ENCODE results near the gene METTL8.

METTL8 gene

GRCh38 chr2:171441470-171441869, 7.7 kb upstream of the METTL8 start:
- peaks cover under 1% of the 10 kb centered on the region; the same call in 1 of the 2 replicates for H3K9me3 ChIP-seq (ENCODE audit: insufficient read depth, low read length)
- H3K36me3 ChIP-seq (ENCODE audit: insufficient read depth, insufficient read length, low read length) = peaks cover 78% of the 10 kb centered on the region

GRCh38 chr2:171436307-171436706, 2.5 kb upstream of the METTL8 start:
- no peak for DNase-seq (ENCODE audit: low read depth, low spot score)
- Histone ChIP-seq H3K4me1 (ENCODE audit: insufficient read depth, insufficient read length) (peaks cover 2% of the 10 kb centered on the region), H3K36me3 (ENCODE audit: insufficient read depth, insufficient read length, low read length) (peaks cover 61% of the 10 kb centered on the region), H3K9ac (ENCODE audit: insufficient read length, low read depth) (no peak overlapping the region), H3K27me3 (ENCODE audit: insufficient read depth, insufficient read length) (no peaks in the 10 kb centered on the region), H3K4me3 (ENCODE audit: insufficient read length, low read depth) (no peak overlapping the region), H3K9me3 (ENCODE audit: insufficient read depth, low read length) (peaks cover 17% of the 10 kb centered on the region)
- TF ChIP-seq ZNF274 (IDR thresholded peaks at IDR 0.05; ENCODE audit: low read depth, low read length) (no peak), SUZ12 (IDR thresholded peaks at IDR 0.05; ENCODE audit: extremely low read depth, insufficient read depth, insufficient read length) (no peak), YY1 (IDR thresholded peaks at IDR 0.05; ENCODE audit: insufficient read depth, insufficient read length) (no peak)

More at GRCh38 chr2:171441470-171441869, 7.7 kb upstream of the METTL8 start:
- Histone ChIP-seq H3K27me3 (ENCODE audit: insufficient read depth, insufficient read length) (no peaks in the 10 kb centered on the region), H3K4me1 (ENCODE audit: insufficient read depth, insufficient read length) (no peaks in the 10 kb centered on the region), H3K4me3 (ENCODE audit: insufficient read length, low read depth) (no peak overlapping the region), H3K9ac (ENCODE audit: insufficient read length, low read depth) (no peak overlapping the region)
- TF ChIP-seq SUZ12 (IDR thresholded peaks at IDR 0.05; ENCODE audit: extremely low read depth, insufficient read depth, insufficient read length) (no peak), ZNF274 (IDR thresholded peaks at IDR 0.05; ENCODE audit: low read depth, low read length) (no peak), YY1 (IDR thresholded peaks at IDR 0.05; ENCODE audit: insufficient read depth, insufficient read length) (no peak)
- no peak for DNase-seq (ENCODE audit: low read depth, low spot score)

GRCh38 chr2:171434013-171434989, 511 bp upstream of the METTL8 start, which contains the start of gene DCAF17:
Gene DCAF17, plus strand, starts transcription at chr2:171434226. Its CDS starts 352 bp downstream, at chr2:171434578.
- TF ChIP-seq SUZ12 (IDR thresholded peaks at IDR 0.05; ENCODE audit: extremely low read depth, insufficient read depth, insufficient read length) (no peak), YY1 (IDR thresholded peaks at IDR 0.05; ENCODE audit: insufficient read depth, insufficient read length) (no peak), ZNF274 (IDR thresholded peaks at IDR 0.05; ENCODE audit: low read depth, low read length) (no peak)
- H3K4me1 ChIP-seq (ENCODE audit: insufficient read depth, insufficient read length) = peaks cover 2% of the 10 kb centered on the region
- peaks cover 31% of the 10 kb centered on the region for H3K9me3 ChIP-seq (ENCODE audit: insufficient read depth, low read length)
- H3K4me3 ChIP-seq (ENCODE audit: insufficient read length, low read depth) = peak within 1 kb of the TSS; percentile 84
- peak within 1 kb of the TSS; percentile 92 for H3K9ac ChIP-seq (ENCODE audit: insufficient read length, low read depth)
- H3K27me3 ChIP-seq (ENCODE audit: insufficient read depth, insufficient read length) = no peaks in the 10 kb centered on the region
- DNase-seq (ENCODE audit: low read depth, low spot score) = peak; percentile 99
- H3K36me3 ChIP-seq (ENCODE audit: insufficient read depth, insufficient read length, low read length) = peaks cover 44% of the 10 kb centered on the region

- TF ChIP-seq YY1 (IDR thresholded peaks at IDR 0.05; ENCODE audit: insufficient read depth, insufficient read length) = no peak
- no peak for TF ChIP-seq SUZ12 (IDR thresholded peaks at IDR 0.05; ENCODE audit: extremely low read depth, insufficient read depth, insufficient read length)
- Histone ChIP-seq H3K27me3 (ENCODE audit: insufficient read depth, insufficient read length) (no peaks in the 10 kb centered on the region), H3K36me3 (ENCODE audit: insufficient read depth, insufficient read length, low read length) (peaks cover 34% of the 10 kb centered on the region), H3K9me3 (ENCODE audit: insufficient read depth, low read length) (peaks cover 42% of the 10 kb centered on the region), H3K4me3 (ENCODE audit: insufficient read length, low read depth) (peak overlapping the region; percentile 84), H3K4me1 (ENCODE audit: insufficient read depth, insufficient read length) (peaks cover 2% of the 10 kb centered on the region), H3K9ac (ENCODE audit: insufficient read length, low read depth) (peak overlapping the region; percentile 89)
- DNase-seq (ENCODE audit: low read depth, low spot score) = peak; percentile 27
These were observed 624 bp downstream of the METTL8 start for GRCh38 chr2:171432969-171433762.

GRCh38 chr2:171432206-171432968, 1.4 kb downstream of the METTL8 start:
- Histone ChIP-seq H3K27me3 (ENCODE audit: insufficient read depth, insufficient read length) (no peaks in the 10 kb centered on the region), H3K9ac (ENCODE audit: insufficient read length, low read depth) (peak overlapping the region; percentile 89), H3K4me1 (ENCODE audit: insufficient read depth, insufficient read length) (peaks cover 2% of the 10 kb centered on the region), H3K4me3 (ENCODE audit: insufficient read length, low read depth) (no peak overlapping the region), H3K36me3 (ENCODE audit: insufficient read depth, insufficient read length, low read length) (peaks cover 27% of the 10 kb centered on the region), H3K9me3 (ENCODE audit: insufficient read depth, low read length) (peaks cover 49% of the 10 kb centered on the region)
- no peak for DNase-seq (ENCODE audit: low read depth, low spot score)
- TF ChIP-seq SUZ12 (IDR thresholded peaks at IDR 0.05; ENCODE audit: extremely low read depth, insufficient read depth, insufficient read length) (no peak), ZNF274 (IDR thresholded peaks at IDR 0.05; ENCODE audit: low read depth, low read length) (no peak), YY1 (IDR thresholded peaks at IDR 0.05; ENCODE audit: insufficient read depth, insufficient read length) (no peak)

GRCh38 chr2:171431677-171432167, 2.1 kb downstream of the METTL8 start:
- Histone ChIP-seq H3K36me3 (ENCODE audit: insufficient read depth, insufficient read length, low read length) (peaks cover 21% of the 10 kb centered on the region), H3K4me1 (ENCODE audit: insufficient read depth, insufficient read length) (peaks cover 2% of the 10 kb centered on the region), H3K4me3 (ENCODE audit: insufficient read length, low read depth) (no peak overlapping the region), H3K9me3 (ENCODE audit: insufficient read depth, low read length) (peaks cover 56% of the 10 kb centered on the region), H3K27me3 (ENCODE audit: insufficient read depth, insufficient read length) (no peaks in the 10 kb centered on the region), H3K9ac (ENCODE audit: insufficient read length, low read depth) (peak overlapping the region; percentile 36)
- no peak for TF ChIP-seq YY1 (IDR thresholded peaks at IDR 0.05; ENCODE audit: insufficient read depth, insufficient read length)
- DNase-seq (ENCODE audit: low read depth, low spot score) = no peak

Data from NT2/D1 (cell line).